ENCODE data around the gene PHLDA1.

The PHLDA1 gene

DNA sequence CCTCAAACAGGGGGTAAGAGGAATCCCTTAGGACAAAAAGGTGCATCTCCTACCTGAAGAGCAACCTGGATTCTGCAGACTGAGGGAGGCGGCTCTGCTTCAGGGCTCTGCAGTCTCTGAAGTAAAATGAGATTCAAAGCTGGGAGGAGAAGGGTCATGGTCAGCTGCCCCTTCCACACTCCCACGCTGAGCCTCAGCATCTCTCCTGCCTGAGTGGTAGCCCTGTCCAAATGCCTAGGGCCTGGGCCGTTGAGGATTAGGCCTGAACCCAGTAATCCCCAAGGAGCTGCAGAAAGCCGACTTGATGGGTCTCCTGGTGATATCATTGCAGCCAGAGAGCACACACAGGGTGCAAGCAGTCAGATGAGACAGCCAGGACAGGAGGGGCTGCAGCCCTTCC, 18.9 kb downstream of the PHLDA1 start:
- H3K4me3 ChIP-seq (ENCODE audit: control insufficient read depth, low read depth, low read length) = no peak overlapping the region
- no peak for TF ChIP-seq CTCF (IDR thresholded peaks at IDR 0.05; ENCODE audit: control insufficient read depth, insufficient read depth, low read depth, low read length, missing control alignments)
- DNase-seq (ENCODE audit: low read depth) = no peak

DNA sequence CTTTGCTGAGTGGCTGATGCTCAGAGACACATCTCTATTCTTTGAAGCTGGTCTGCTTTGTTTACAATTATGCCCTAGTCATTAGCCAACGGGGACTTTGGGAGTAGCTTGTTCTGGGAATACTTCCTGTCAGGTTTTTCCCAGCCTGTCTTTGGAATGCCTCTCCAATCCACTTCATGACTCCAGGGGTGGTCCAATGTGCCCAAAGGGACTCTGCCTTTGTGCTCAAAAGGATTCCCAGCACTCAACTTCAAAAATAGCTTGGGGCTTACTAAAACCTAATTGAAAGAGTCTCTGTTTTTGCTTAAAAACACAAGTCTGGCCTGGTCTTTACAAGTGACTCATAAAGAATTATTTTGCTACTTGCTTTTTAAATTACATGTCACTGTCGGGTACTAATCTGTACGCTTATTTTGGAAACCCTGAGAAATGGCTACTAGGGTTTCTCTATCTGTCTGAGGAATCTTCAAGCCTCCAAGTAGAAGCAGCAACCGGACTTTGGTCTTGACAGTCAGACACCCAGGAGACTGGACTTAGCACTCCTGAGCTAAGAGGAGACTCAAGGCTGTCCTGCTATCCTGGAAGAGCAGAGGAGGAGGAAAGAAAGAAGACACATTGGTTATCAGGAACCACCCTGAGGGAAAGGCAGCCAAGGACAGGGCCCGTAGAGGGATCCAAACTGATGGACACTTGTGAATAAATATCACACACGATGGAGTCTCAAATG, 20.7 kb downstream of the PHLDA1 start:
- H3K4me3 ChIP-seq (ENCODE audit: control insufficient read depth, low read depth, low read length) = no peak overlapping the region
- DNase-seq (ENCODE audit: low read depth) = no peak
- no peak for TF ChIP-seq CTCF (IDR thresholded peaks at IDR 0.05; ENCODE audit: control insufficient read depth, insufficient read depth, low read depth, low read length, missing control alignments)

GRCh38 chr12:76008428-76008827, 23.1 kb downstream of the PHLDA1 start:
- DNase-seq (ENCODE audit: low read depth) = no peak
- TF ChIP-seq CTCF (IDR thresholded peaks at IDR 0.05; ENCODE audit: control insufficient read depth, insufficient read depth, low read depth, low read length, missing control alignments) = no peak
- no peak overlapping the region for H3K4me3 ChIP-seq (ENCODE audit: control insufficient read depth, low read depth, low read length)

GRCh38 chr12:76007640-76008039, 23.9 kb downstream of the PHLDA1 start:
- DNase-seq (ENCODE audit: low read depth) = no peak
- H3K4me3 ChIP-seq (ENCODE audit: control insufficient read depth, low read depth, low read length) = no peak overlapping the region
- no peak for TF ChIP-seq CTCF (IDR thresholded peaks at IDR 0.05; ENCODE audit: control insufficient read depth, insufficient read depth, low read depth, low read length, missing control alignments)

DNA sequence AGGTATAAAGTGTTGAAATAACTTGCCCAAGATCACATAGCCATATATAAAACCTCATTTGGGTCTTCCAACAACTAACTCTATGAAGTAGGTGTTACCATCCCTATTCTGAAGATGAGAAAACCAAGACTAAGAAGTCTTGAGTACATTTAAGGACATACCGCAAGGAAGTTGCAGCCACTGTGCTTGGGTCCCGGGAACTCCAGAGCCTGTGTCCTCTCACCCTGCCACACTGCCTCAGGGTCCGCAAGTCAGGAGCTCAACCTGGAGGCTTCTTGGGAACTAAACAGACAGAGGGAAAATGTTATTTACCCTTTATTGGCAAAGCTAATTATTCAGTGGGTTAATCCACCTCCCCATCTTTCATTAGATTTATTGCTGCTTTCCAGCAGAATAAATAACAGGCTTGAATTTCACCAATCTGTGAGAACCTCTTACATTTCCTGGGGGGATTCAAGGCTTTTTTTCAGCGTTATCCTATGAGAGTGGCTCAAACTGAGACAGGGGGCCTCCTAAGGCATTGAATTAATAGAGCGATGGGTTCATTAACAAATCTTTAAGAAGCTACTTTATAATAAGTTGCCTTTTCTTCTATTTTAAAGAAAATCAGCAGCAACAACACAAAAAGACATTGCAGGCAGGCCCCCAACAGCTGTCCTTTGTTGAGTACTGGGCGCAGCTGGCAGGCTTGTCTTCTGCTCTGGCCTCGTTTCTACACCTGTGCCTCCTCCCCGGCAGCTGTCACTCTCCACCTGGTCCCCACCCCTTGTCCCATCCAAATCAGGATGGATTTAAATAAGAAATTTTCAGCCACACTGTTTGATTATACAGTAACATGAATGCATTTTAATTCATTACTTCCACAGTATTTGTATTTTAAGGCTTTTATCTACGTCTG, 25.3 kb downstream of the PHLDA1 start:
- H3K4me3 ChIP-seq (ENCODE audit: control insufficient read depth, low read depth, low read length) = no peak overlapping the region
- no peak for DNase-seq (ENCODE audit: low read depth)
- no peak for TF ChIP-seq CTCF (IDR thresholded peaks at IDR 0.05; ENCODE audit: control insufficient read depth, insufficient read depth, low read depth, low read length, missing control alignments)

DNA sequence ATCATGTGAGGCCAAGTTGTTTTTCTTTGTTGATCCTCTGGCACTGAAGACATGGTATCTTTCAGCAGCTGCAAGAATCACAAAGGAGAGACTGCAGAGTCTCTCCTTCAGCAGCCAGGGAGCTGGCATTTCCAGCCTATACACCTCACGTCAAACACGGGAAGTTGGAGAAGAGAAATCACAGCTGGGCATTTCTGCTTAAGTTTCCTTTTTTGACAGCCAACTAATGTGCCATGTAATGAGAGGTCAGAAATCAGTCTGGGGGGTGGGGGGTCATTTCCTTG, 28.3 kb downstream of the PHLDA1 start:
- H3K4me3 ChIP-seq (ENCODE audit: control insufficient read depth, low read depth, low read length) = no peak overlapping the region
- no peak for TF ChIP-seq CTCF (IDR thresholded peaks at IDR 0.05; ENCODE audit: control insufficient read depth, insufficient read depth, low read depth, low read length, missing control alignments)
- DNase-seq (ENCODE audit: low read depth) = no peak
